Measurements from ENCODE around the gene ENG. TPM values are rescaled to one million over a fixed set of nuclear protein-coding genes. Genes with fewer than 3 reads are reported as not detected.
A peak's percentile ranks its signal among the peaks of the same experiment; 100 is the strongest.

The ENG gene
- total and polyA plus RNA-seq, 12 donors = 76.8 to 310 (median 142) TPM

DNA sequence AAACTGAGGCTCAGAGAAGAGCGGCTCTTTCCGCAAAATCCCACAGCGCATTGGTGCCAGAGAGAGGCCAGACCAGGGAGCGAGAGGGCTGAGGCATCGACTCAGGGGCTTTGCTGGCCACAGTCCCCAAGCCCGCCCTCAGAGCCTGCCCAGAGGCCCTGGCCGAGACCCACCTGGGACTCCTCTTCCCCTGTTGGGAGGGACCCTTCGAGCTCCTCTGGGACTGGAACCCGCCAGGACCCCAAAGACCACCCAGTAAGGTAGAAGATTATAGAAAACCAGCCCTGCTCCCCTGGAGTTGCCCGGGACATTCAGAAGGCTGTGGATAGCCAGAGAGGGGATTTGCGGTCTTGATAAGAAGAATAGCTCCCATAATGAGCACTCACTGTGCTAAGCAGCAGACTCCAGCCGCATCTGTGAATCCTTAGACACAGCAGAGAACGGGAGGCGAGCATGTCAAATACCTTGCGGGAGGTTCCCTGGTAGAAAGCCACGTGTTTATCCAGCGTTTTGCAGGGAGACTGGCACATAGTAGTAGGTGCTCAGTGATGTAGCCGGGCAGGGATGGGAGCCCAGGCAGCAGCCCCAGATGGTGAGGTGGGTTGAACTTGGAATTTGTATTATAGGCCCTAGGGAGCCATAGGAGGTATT lies 23.7 kb upstream of the ENG start:
- H3K27me3 ChIP-seq = peaks cover 0 to 12% (median 0%) of the 10 kb centered on the region in 7 donors
- peak overlapping the region in 9 of 10 donors; percentile 54 to 81 (median 69) for H3K4me3 ChIP-seq
- H3K9me3 ChIP-seq = no peaks in the 10 kb centered on the region
- DNase-seq (no peak), ATAC-seq (peak in 1 of 8 donors; percentile 0)
- H3K36me3 ChIP-seq = peaks cover 0 to 6% (median 0%) of the 10 kb centered on the region in 9 donors
- H3K4me1 ChIP-seq = peaks cover 16 to 66% (median 54%) of the 10 kb centered on the region in 9 donors
- TF ChIP-seq, protein P1, sequence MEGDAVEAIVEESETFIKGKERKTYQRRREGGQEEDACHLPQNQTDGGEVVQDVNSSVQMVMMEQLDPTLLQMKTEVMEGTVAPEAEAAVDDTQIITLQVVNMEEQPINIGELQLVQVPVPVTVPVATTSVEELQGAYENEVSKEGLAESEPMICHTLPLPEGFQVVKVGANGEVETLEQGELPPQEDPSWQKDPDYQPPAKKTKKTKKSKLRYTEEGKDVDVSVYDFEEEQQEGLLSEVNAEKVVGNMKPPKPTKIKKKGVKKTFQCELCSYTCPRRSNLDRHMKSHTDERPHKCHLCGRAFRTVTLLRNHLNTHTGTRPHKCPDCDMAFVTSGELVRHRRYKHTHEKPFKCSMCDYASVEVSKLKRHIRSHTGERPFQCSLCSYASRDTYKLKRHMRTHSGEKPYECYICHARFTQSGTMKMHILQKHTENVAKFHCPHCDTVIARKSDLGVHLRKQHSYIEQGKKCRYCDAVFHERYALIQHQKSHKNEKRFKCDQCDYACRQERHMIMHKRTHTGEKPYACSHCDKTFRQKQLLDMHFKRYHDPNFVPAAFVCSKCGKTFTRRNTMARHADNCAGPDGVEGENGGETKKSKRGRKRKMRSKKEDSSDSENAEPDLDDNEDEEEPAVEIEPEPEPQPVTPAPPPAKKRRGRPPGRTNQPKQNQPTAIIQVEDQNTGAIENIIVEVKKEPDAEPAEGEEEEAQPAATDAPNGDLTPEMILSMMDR (IDR thresholded peaks at IDR 0.05) = no peak
- 34 to 35% methylated on average over 18 of the region's 18 CpGs for WGBS, 2 donors
- peak overlapping the region in 9 of 10 donors; percentile 82 to 93 (median 89) for H3K27ac ChIP-seq
- intact Hi-C loops (cut with DNase I) = loop anchor here in 4 of 10 donors (2.0 to 10.0 kb wide), 4 partner anchors 17 to 143 kb away; partner anchors contain the start of genes ST6GALNAC4 (in 1 of the 4) and TOR2A (in 1 of the 4)

DNA sequence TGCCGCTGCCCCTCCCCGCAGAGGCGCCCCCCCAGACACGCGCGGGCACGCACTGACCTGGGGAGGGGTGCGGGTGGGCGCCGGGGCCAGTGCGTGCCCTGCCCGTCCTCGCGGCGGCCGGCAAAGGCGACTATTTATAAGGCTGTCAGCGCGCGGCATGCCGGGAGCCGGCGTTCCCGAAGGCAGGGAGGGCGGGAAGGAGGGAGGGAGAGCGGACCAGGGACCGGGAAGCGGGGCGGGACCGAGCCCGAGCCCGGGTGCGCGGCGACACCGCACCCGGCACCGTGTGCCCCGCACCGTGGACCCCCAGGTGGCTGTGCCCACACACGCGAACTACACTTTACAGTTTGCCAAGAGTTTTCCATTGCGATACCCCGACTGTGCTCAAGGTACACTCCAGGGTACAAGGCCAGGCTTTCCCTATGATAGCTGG lies 23.1 kb upstream of the ENG start, which contains the start of gene AK1:
Gene AK1, minus strand, starts transcription at position 110 of the 433 bp plus-strand sequence. CDS start 3,058 bp downstream, outside the sequence.
- 1 to 2% methylated on average over 29 to 44 of the region's 44 CpGs for WGBS, 2 donors
- DNase-seq = peak; percentile 85 to 86
- no peaks in the 10 kb centered on the region for H3K9me3 ChIP-seq
- peaks cover 0 to 12% (median 0%) of the 10 kb centered on the region in 7 donors for H3K27me3 ChIP-seq
- intact Hi-C loops (cut with DNase I) = loop anchor here in 3 of 10 donors (5.0 to 10.0 kb wide), 3 partner anchors 40 to 143 kb away; partner anchors contain the start of genes ST6GALNAC4 (in 1 of the 3) and TOR2A (in 1 of the 3)
- H3K36me3 ChIP-seq = peaks cover 0 to 10% (median under 1%) of the 10 kb centered on the region in 9 donors
- H3K4me1 ChIP-seq = peaks cover 18 to 66% (median 50%) of the 10 kb centered on the region in 9 donors
- peak; percentile 70 to 86 (median 78) for ATAC-seq
- H3K27ac ChIP-seq = peak within 1 kb of the TSS; percentile 61 to 93 (median 88)
- TF ChIP-seq, protein P1 (IDR thresholded peaks at IDR 0.05) = no peak
- H3K4me3 ChIP-seq = peak within 1 kb of the TSS; percentile 50 to 81 (median 69)

DNA sequence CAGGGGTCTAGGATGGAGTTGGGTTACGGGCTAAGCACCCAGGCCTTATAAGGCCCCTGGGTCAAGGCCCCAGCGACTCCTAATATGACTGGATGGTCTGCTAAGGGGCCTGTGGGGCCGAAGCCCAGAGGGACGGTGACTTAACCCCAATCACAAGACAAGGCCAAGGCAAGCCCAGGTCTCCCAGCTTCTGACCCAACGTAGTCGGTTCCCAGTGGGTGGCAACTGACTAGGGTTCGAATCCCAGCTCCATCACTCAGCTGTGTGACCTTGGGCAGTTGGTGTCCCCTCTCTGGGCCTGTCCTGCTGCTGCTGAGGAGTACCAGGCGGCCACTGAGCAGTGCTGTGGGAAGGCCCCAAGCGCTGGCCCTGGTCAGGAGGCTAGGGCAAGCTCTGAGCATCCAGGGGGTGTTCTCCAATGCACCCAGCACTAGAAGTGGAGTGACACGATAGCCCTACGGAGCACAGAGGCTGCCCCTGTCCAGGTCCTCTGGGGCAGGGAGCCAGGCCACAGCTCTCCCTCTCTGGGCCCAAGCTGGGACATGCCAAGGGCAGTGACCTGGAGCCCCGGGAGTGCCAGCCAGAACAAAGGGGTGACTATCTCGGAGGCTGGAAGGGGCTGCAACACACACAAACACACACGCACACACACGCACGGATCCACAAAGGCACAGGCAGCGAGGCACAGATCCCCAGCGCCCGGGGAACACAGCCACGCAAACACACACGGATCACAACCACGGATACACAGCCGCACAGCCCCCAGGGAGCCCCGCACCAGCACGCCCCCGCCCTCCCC lies 22.5 kb upstream of the ENG start:
- ATAC-seq (peak; percentile 21 to 52 (median 41)), DNase-seq (peak in 1 of 2 donors; percentile 62)
- WGBS, 2 donors = 18 to 19% methylated on average over 25 to 26 of the region's 26 CpGs
- H3K27ac ChIP-seq = peak overlapping the region; percentile 61 to 93 (median 88)
- peaks cover 0 to 16% (median 2%) of the 10 kb centered on the region in 9 donors for H3K36me3 ChIP-seq
- H3K27me3 ChIP-seq = peaks cover 0 to 12% (median 0%) of the 10 kb centered on the region in 7 donors
- H3K4me1 ChIP-seq = peaks cover 18 to 63% (median 48%) of the 10 kb centered on the region in 9 donors
- TF ChIP-seq, protein P1 (IDR thresholded peaks at IDR 0.05) = no peak
- H3K9me3 ChIP-seq = no peaks in the 10 kb centered on the region
- intact Hi-C loops (cut with DNase I) = loop anchor here in 3 of 10 donors (5.0 to 10.0 kb wide), 3 partner anchors 40 to 142 kb away; partner anchors contain the start of genes ST6GALNAC4 (in 1 of the 3) and TOR2A (in 1 of the 3)
- H3K4me3 ChIP-seq = peak overlapping the region; percentile 50 to 81 (median 69)
